ENCODE data around the gene HLA-DPA1. TPM values are rescaled to one million over a fixed set of nuclear protein-coding genes. Genes with fewer than 3 reads are reported as not detected.

The HLA-DPA1 gene
- total and polyA plus RNA-seq, 2 donors (not counting 1 experiment from before 2014, with no cell fraction given), result 702 to 2,256 TPM

DNA sequence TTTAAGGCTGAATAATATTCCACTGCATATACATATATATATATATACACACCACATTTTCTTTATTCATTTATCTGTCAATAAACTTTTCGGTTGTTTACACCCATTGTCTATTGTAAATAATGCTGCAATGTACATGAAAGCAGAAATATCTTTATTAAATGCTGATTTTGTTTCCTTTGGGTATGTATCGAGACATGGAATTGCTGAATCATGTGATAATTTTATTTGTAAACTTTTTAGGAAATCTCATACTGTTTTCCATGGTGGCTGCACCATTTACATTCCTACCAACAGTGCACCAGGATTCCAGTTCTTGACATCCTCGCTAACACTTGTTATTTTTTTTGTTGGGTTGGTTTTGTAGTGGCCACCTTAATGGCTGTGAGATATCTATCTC, 49.9 kb downstream of the HLA-DPA1 start:
- Mint-ChIP-seq H3K4me3 (no peak overlapping the region), H3K9me3 (ENCODE audit: insufficient read depth) (no peaks in the 10 kb centered on the region), H3K27ac (no peak overlapping the region), H3K27me3 (no peaks in the 10 kb centered on the region), H3K4me1 (peaks cover 68% of the 10 kb centered on the region)
- DNase-seq (no peak), ATAC-seq (ENCODE audit: low read depth) (no peak)
- TF ChIP-seq EZH2 (IDR thresholded peaks at IDR 0.05; ENCODE audit: borderline replicate concordance, insufficient read depth, low read depth, low read length, poor library complexity, severe bottlenecking), result no peak
- no peak for TF ChIP-seq CTCF (IDR thresholded peaks at IDR 0.05)
- Histone ChIP-seq H4K20me1 (ENCODE audit: control insufficient read depth, insufficient read depth, low read length, poor library complexity, severe bottlenecking) (no peaks in the 10 kb centered on the region), H3K4me3 (ENCODE audit: control extremely low read depth in 1 of 5, extremely low read depth in 1 of 5, insufficient read depth in 1 of 5, low read depth in 2 of 5, low read length in 4 of 5) (no peak overlapping the region), H3K4me1 (ENCODE audit: control insufficient read depth in 2 of 2, insufficient read depth in 2 of 2, low read length in 2 of 2) (peaks cover 56 to 58% of the 10 kb centered on the region in 2 donors), H3K9me3 (ENCODE audit: control extremely low read depth in 1 of 3, control insufficient read depth in 2 of 3, insufficient read depth in 1 of 3, low read length in 2 of 3) (no peaks in the 10 kb centered on the region), H3K9ac (ENCODE audit: low read length) (no peak overlapping the region), H3K27ac (ENCODE audit: low read length in 2 of 2) (no peak overlapping the region), H2AFZ (ENCODE audit: insufficient read depth, low read depth, low read length, poor library complexity, severe bottlenecking) (no peak overlapping the region), H3K27me3 (replicated peaks in 1 of 4; ENCODE audit: control extremely low read depth in 1 of 4, control insufficient read depth in 3 of 4, insufficient read depth in 4 of 4, low read length in 3 of 4) (no peaks in the 10 kb centered on the region), H3K4me2 (replicated peaks; ENCODE audit: low read depth, low read length, poor library complexity, severe bottlenecking) (no peak overlapping the region), H3K79me2 (ENCODE audit: control insufficient read depth, insufficient read depth, low read length) (peaks cover 40% of the 10 kb centered on the region), H3K36me3 (replicated peaks in 1 of 2; ENCODE audit: control extremely low read depth in 1 of 2, control insufficient read depth in 1 of 2, extremely low read depth in 1 of 2, insufficient read depth in 2 of 2, low read length in 1 of 2) (no peaks in the 10 kb centered on the region)
- ChIA-PET CTCF (interaction anchor here (1.3 kb wide), 1 partner anchor 52 kb away, joined by 4 read pairs; the partner anchor contains the start of gene HLA-DPB1), POLR2A (interaction anchor here (0.9 to 9.6 kb wide), 2 partner anchors 44 to 50 kb away, joined by 3 to 166 read pairs; partner anchors contain the start of genes HLA-DPA1 and HLA-DPB1)
- intact Hi-C loops (cut with micrococcal nuclease), result no loop called here
- no CpG with 5 or more reads among the region's 3 CpGs for WGBS (ENCODE audit: insufficient coverage)

DNA sequence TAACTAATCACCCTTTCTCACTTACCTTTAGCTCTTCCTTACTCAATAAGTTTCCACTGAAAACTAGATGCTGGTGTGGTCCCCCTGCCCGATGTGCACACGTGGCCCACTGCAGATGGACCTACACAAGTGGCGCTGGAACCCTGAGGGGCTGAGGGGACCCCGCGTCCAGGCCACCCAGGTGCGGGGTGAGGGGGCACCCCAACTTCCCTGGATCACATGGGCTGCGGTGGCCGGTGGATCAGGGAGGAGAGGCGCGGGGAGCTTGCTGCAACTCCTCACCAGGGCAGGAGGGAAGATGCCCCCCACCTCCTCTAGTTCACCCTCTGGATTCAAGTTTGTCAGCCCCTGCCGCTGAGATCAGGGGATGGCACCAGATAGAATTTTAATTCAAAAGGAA, 51.5 kb downstream of the HLA-DPA1 start:
- Mint-ChIP-seq H3K4me3 (no peak overlapping the region), H3K9me3 (ENCODE audit: insufficient read depth) (no peaks in the 10 kb centered on the region), H3K27me3 (no peaks in the 10 kb centered on the region), H3K4me1 (peaks cover 71% of the 10 kb centered on the region), H3K27ac (peak overlapping the region; percentile 96)
- Histone ChIP-seq H2AFZ (ENCODE audit: insufficient read depth, low read depth, low read length, poor library complexity, severe bottlenecking) (no peak overlapping the region), H3K27ac (ENCODE audit: low read length in 2 of 2) (peak overlapping the region; percentile 98 to 100), H3K79me2 (ENCODE audit: control insufficient read depth, insufficient read depth, low read length) (peaks cover 46% of the 10 kb centered on the region), H3K9ac (ENCODE audit: low read length) (no peak overlapping the region), H3K4me1 (ENCODE audit: control insufficient read depth in 2 of 2, insufficient read depth in 2 of 2, low read length in 2 of 2) (peaks cover 58 to 65% of the 10 kb centered on the region in 2 donors), H4K20me1 (ENCODE audit: control insufficient read depth, insufficient read depth, low read length, poor library complexity, severe bottlenecking) (no peaks in the 10 kb centered on the region), H3K4me3 (ENCODE audit: control extremely low read depth in 1 of 5, extremely low read depth in 1 of 5, insufficient read depth in 1 of 5, low read depth in 2 of 5, low read length in 4 of 5) (no peak overlapping the region), H3K27me3 (replicated peaks in 1 of 4; ENCODE audit: control extremely low read depth in 1 of 4, control insufficient read depth in 3 of 4, insufficient read depth in 4 of 4, low read length in 3 of 4) (no peaks in the 10 kb centered on the region), H3K9me3 (ENCODE audit: control extremely low read depth in 1 of 3, control insufficient read depth in 2 of 3, insufficient read depth in 1 of 3, low read length in 2 of 3) (no peaks in the 10 kb centered on the region), H3K36me3 (replicated peaks in 1 of 2; ENCODE audit: control extremely low read depth in 1 of 2, control insufficient read depth in 1 of 2, extremely low read depth in 1 of 2, insufficient read depth in 2 of 2, low read length in 1 of 2) (no peaks in the 10 kb centered on the region), H3K4me2 (replicated peaks; ENCODE audit: low read depth, low read length, poor library complexity, severe bottlenecking) (no peak overlapping the region)
- TF ChIP-seq CTCF (IDR thresholded peaks at IDR 0.05), result no peak
- no peak for TF ChIP-seq EZH2 (IDR thresholded peaks at IDR 0.05; ENCODE audit: borderline replicate concordance, insufficient read depth, low read depth, low read length, poor library complexity, severe bottlenecking)
- POLR2A ChIA-PET, result interaction anchor here (9.6 kb wide), 1 partner anchor 51 kb away, joined by 166 read pairs; the partner anchor contains the start of genes HLA-DPA1 and HLA-DPB1
- CTCF ChIA-PET, result interaction anchor here (17.0 kb wide), 1 partner anchor 58 kb away, joined by 576 read pairs; the partner anchor contains the start of genes HLA-DPA1 and HLA-DPB1
- WGBS (ENCODE audit: insufficient coverage), result 98% methylated on average over 8 of the region's 11 CpGs
- no peak for DNase-seq
- intact Hi-C loops (cut with micrococcal nuclease), result no loop called here
- no peak for ATAC-seq (ENCODE audit: low read depth)
